Measurements from ENCODE around the gene TBC1D21.
"Not testable (repeated sequence)": the region's sequence is repeated elsewhere in the genome, so short reads cannot be mapped to it uniquely, and the experiment has no call there.

TBC1D21 gene

GRCh38 chr15:73936588-73937290 is 63.4 kb downstream of the TBC1D21 start:
- Mint-ChIP-seq H3K36me3 (no peaks in the 10 kb centered on the region), H3K4me3 (no peak overlapping the region), H3K27ac (no peak overlapping the region), H3K4me1 (peaks cover 17% of the 10 kb centered on the region), H3K9me3 (no peaks in the 10 kb centered on the region)
- DNase-seq (ENCODE audit: low spot score in 2 of 2) = no peak
- ATAC-seq = no peak

DNA sequence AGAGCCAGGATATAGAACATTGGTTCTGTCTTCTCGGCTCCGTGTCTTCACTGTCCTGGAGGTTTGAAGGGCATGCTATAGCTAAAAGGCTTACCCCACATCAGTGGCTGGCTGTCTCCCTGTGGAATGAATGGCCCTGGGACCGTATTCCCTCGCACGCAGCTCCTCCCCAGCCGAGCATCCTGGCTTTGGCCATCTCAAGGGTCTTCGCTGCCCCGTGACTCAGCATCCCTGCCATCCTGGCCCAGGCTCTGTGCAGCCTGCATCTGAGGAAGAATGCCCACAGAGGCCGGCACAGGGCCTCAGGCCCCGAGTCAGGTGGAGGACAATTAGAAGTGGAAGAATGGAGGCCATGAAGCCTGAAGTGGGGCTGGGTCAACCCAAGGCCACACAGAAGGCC is 63.9 kb downstream of the TBC1D21 start:
- ATAC-seq (no peak), DNase-seq (ENCODE audit: low spot score in 2 of 2) (no peak)
- Mint-ChIP-seq H3K9me3 (no peaks in the 10 kb centered on the region), H3K4me3 (no peak overlapping the region), H3K4me1 (peaks cover 21% of the 10 kb centered on the region), H3K27ac (no peak overlapping the region), H3K36me3 (no peaks in the 10 kb centered on the region)

DNA sequence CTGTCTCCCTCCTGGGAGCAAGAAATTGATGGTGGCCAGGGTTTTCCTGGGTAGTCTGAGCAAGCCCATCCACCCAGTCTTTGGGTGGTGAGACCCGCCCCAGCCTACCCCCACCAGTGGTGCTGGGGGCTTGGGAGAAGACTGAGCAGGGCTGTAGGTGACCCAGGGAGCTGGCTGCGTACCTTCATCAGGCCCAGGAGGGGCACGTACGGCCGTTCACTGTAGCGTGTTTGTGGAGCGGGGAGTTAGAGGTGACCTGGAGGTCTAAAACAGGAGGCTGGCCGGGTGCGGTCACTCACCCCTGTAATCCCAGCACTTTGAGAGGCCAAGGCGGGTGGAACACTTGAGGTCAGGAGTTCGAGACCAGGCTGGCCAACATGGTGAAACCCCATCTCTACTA is 64.4 kb downstream of the TBC1D21 start:
- H3K4me3 Mint-ChIP-seq = no peak overlapping the region
- peaks cover 25% of the 10 kb centered on the region for H3K4me1 Mint-ChIP-seq
- no peak for ATAC-seq
- DNase-seq (ENCODE audit: low spot score in 2 of 2) = no peak
- H3K36me3 Mint-ChIP-seq = no peaks in the 10 kb centered on the region
- H3K9me3 Mint-ChIP-seq = no peaks in the 10 kb centered on the region
- H3K27ac Mint-ChIP-seq = no peak overlapping the region

- DNase-seq (ENCODE audit: low spot score in 2 of 2); H3K9me3 Mint-ChIP-seq; H3K36me3 Mint-ChIP-seq; ATAC-seq; H3K27ac Mint-ChIP-seq; H3K4me3 Mint-ChIP-seq: not testable (repeated sequence)
- peaks cover 29% of the 10 kb centered on the region for H3K4me1 Mint-ChIP-seq
Measured at GRCh38 chr15:73938516-73938915, 65.2 kb downstream of the TBC1D21 start.
